Vagina (tissue), 2 donors: ENCODE data around the gene PLD1. TPM values are rescaled to one million over a fixed set of nuclear protein-coding genes. Genes with fewer than 3 reads are reported as not detected.

Experiments used
- DNase-seq, 2 donors: peaks; one replicate each; pipeline ENCODE4 v3.0.0-alpha.2; 2017; ENCODE audit errors: extremely low spot score in 2 of 2
- H3K27ac ChIP-seq: fragments of 200-600 bp; sonication (generic); one replicate; pipeline ENCODE4 v1.5.1; 2019
- H3K27me3 ChIP-seq: fragments of 200-600 bp; sonication (generic); one replicate; pipeline ENCODE4 v1.5.1; 2019
- H3K36me3 ChIP-seq, 2 donors: fragments of 200-600 bp; sonication (generic); one replicate each; pipeline ENCODE4 v1.5.1; 2017 to 2019
- H3K4me1 ChIP-seq: fragments of 200-600 bp; sonication (generic); one replicate; pipeline ENCODE4 v1.5.1; 2019
- H3K4me3 ChIP-seq, 2 donors: fragments of 200-600 bp; sonication (generic); 1 replicate in 1 of 2; 2 replicates in 1 of 2; pipeline ENCODE4 v1.5.1; 2016 to 2019
- H3K9me3 ChIP-seq: fragments of 200-600 bp; sonication (generic); one replicate; pipeline ENCODE4 v1.5.1; 2019
- POLR2A ChIP-seq, 2 donors: fragments of 450-650 bp; IDR thresholded peaks; one replicate each; pipeline ENCODE4 v1.6.1; 2017; ENCODE audit warnings: antibody characterized with exemption in 2 of 2, mild to moderate bottlenecking in 2 of 2, moderate library complexity in 2 of 2
- POLR2AphosphoS5 ChIP-seq, 2 donors: sonication (generic); formaldehyde crosslinking; IDR thresholded peaks; one replicate each; pipeline ENCODE4 v1.9.0; 2017; ENCODE audit warnings: antibody characterized with exemption in 2 of 2, mild to moderate bottlenecking in 2 of 2, low read depth in 1 of 2; ENCODE audit not compliant: insufficient read depth in 1 of 2
- intact Hi-C: fragments of 100-400 bp; cut with DNase I; formaldehyde crosslinking; loops from one replicate; pipeline ENCODE4 v1.15.1; 2023
- total RNA-seq: library from RNA; depleted of rRNA; stranded (reverse); fragments of >200 nt; gene quantifications from one replicate; pipeline ENCODE4 v1.2.3, GENCODE V29; 2016
- TF ChIP-seq, protein P1 (sequence below), 3 experiments: fragments of 450-650 bp in 2 of 3; fragments of 200-600 bp in 1 of 3; sonication (generic) in 1 of 3; IDR thresholded peaks; one replicate each; pipeline ENCODE4 v1.5.1; 2017 to 2019; ENCODE audit warnings: antibody characterized with exemption in 3 of 3, mild to moderate bottlenecking in 2 of 3, moderate library complexity in 2 of 3

The PLD1 gene
- total RNA-seq, 1 donor from 2014 or later, result 35.6 TPM

DNA sequence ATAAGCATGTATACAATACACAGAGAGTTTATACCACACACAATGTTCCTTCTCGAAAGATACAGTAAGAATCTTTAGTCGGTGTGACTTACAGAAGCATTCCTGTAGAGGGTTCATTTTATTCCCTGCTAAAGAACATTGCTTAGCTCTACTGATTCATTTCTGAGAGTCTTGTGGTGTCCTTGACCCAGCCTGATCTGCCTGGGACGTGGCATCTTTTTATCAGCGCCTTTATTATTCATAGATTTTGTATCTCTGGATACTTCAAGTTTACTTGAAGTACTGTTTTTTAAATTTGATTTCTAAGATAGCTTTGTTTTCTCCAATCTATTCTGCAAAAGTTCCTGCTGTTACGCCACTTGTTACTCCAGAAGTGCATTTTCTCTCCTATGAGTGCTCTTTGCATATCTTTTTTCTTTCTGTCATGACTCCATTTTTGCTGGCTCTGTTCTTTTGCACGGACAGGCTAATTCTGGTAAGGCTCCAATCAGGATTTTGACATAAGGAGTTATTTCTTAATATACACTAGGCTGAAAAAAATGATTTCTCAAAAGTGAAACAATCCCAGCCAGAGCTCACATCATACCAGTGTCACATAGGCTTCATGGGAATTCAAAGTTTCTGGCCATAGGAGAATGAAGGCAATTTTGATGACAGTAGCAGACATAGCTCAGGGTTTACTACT, 235.6 kb downstream of the PLD1 start:
- intact Hi-C loops, result no loop called here
- no peaks in the 10 kb centered on the region for H3K9me3 ChIP-seq
- no peaks in the 10 kb centered on the region for H3K36me3 ChIP-seq
- TF ChIP-seq, protein P1, sequence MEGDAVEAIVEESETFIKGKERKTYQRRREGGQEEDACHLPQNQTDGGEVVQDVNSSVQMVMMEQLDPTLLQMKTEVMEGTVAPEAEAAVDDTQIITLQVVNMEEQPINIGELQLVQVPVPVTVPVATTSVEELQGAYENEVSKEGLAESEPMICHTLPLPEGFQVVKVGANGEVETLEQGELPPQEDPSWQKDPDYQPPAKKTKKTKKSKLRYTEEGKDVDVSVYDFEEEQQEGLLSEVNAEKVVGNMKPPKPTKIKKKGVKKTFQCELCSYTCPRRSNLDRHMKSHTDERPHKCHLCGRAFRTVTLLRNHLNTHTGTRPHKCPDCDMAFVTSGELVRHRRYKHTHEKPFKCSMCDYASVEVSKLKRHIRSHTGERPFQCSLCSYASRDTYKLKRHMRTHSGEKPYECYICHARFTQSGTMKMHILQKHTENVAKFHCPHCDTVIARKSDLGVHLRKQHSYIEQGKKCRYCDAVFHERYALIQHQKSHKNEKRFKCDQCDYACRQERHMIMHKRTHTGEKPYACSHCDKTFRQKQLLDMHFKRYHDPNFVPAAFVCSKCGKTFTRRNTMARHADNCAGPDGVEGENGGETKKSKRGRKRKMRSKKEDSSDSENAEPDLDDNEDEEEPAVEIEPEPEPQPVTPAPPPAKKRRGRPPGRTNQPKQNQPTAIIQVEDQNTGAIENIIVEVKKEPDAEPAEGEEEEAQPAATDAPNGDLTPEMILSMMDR (IDR thresholded peaks at IDR 0.05), result no peak
- TF ChIP-seq POLR2A (IDR thresholded peaks at IDR 0.05) (no peak), POLR2AphosphoS5 (IDR thresholded peaks at IDR 0.05; ENCODE audit: insufficient read depth in 1 of 2, low read depth in 1 of 2) (no peak)
- H3K27ac ChIP-seq, result no peak overlapping the region
- no peak overlapping the region for H3K4me3 ChIP-seq
- H3K27me3 ChIP-seq, result no peaks in the 10 kb centered on the region
- no peaks in the 10 kb centered on the region for H3K4me1 ChIP-seq
- no peak for DNase-seq

DNA sequence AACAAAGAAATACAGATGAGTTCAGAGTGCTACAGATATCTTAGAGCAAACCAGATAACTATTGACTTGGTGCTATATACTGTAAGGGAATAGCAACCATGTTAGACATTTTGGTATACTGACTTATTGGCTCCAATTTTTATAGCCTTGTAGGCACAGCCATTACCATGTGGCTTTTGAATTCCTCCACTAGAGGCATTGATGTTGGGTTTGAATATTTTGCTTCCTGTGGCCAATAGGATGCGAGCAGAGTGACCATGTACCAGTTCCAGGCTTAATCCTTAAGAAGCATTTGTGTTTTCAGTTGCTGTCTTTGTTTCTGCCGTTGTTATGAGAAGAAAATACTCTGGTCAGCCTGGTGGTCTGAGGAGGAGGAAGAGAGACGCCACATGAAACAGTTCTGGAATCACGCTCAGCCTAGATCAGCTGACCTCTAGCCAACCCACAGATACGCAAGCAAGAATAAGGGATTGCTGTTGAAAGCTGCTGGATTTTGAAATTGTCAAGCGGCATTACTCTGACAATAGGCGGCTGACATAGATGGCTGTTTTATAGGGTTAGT, 240.6 kb downstream of the PLD1 start:
- TF ChIP-seq POLR2AphosphoS5 (IDR thresholded peaks at IDR 0.05; ENCODE audit: insufficient read depth in 1 of 2, low read depth in 1 of 2), result no peak
- TF ChIP-seq POLR2A (IDR thresholded peaks at IDR 0.05), result no peak
- TF ChIP-seq, protein P1 (IDR thresholded peaks at IDR 0.05), result no peak
- H3K9me3 ChIP-seq, result no peaks in the 10 kb centered on the region
- no peaks in the 10 kb centered on the region for H3K4me1 ChIP-seq
- intact Hi-C loops, result loop anchor here (5.0 to 10.0 kb wide), 2 partner anchors 525 to 607 kb away; no protein-coding TSS in a partner anchor
- no peak overlapping the region for H3K27ac ChIP-seq
- H3K4me3 ChIP-seq, result no peak overlapping the region
- no peak for DNase-seq
- H3K36me3 ChIP-seq, result no peaks in the 10 kb centered on the region
- H3K27me3 ChIP-seq, result no peaks in the 10 kb centered on the region

DNA sequence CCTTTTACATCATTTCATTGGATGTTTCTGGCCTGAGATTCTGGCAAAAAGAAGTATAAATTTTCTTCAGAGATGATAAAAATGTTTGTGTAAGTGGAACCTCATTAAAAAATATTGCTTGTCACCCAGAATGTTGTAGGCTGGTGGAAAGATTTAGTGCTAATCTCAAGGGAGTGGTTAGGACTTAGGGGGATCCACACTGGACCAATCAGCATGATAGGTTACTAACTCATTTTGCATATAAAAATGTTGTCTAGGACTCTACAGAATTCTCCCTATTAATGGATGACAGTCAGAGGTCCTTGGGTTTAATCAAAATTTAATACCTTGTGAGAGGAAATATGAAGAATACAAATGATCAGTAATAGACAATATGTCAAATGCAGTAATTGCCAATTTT, 241.5 kb downstream of the PLD1 start:
- TF ChIP-seq POLR2AphosphoS5 (IDR thresholded peaks at IDR 0.05; ENCODE audit: insufficient read depth in 1 of 2, low read depth in 1 of 2), result no peak
- TF ChIP-seq, protein P1 (IDR thresholded peaks at IDR 0.05), result no peak
- TF ChIP-seq POLR2A (IDR thresholded peaks at IDR 0.05), result no peak
- DNase-seq, result no peak
- Histone ChIP-seq H3K9me3 (no peaks in the 10 kb centered on the region), H3K27ac (no peak overlapping the region), H3K4me3 (no peak overlapping the region), H3K4me1 (no peaks in the 10 kb centered on the region), H3K27me3 (no peaks in the 10 kb centered on the region), H3K36me3 (no peaks in the 10 kb centered on the region)
- intact Hi-C loops, result loop anchor here (5.0 to 10.0 kb wide), 2 partner anchors 524 to 606 kb away; no protein-coding TSS in a partner anchor

DNA sequence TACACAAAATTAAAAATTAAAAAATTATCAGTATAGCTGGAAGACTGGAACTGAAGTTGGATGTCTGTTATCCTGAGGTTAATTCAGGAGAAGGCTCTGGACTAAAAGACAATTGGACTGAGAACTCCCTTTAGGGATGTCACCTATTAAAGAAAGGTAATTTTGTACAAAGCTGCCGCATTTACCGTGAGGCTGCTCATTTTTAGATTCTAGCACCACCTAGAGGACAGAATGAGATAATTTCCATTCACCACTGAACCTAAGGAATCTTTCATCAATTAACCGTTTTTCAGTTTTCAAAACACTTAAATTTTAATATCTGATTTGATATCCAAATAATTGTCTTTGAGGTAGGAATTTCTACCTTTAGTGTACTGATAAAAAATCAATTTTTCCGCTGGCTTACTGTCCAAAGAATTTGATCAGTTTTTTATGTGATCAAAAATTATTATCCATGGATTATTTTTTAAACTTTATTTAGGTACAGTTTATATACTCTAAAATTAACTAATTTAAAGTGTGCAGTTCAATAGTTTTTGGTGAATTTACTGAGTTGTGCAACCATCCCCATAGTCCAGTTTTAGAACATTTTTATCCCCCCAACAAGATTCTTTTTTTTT, 243.4 kb downstream of the PLD1 start:
- intact Hi-C loops, result loop anchor here (5.0 to 10.0 kb wide), 2 partner anchors 522 to 605 kb away; no protein-coding TSS in a partner anchor

More for the DNA sequence above, 243.4 kb downstream of the PLD1 start:
- no peaks in the 10 kb centered on the region for H3K36me3 ChIP-seq
- no peak overlapping the region for H3K27ac ChIP-seq
- TF ChIP-seq POLR2AphosphoS5 (IDR thresholded peaks at IDR 0.05; ENCODE audit: insufficient read depth in 1 of 2, low read depth in 1 of 2) (no peak), POLR2A (IDR thresholded peaks at IDR 0.05) (no peak)
- TF ChIP-seq, protein P1 (IDR thresholded peaks at IDR 0.05), result peak; percentile 39 to 78 (median 71)
- no peak for DNase-seq
- H3K4me3 ChIP-seq, result no peak overlapping the region
- no peaks in the 10 kb centered on the region for H3K9me3 ChIP-seq
- no peaks in the 10 kb centered on the region for H3K4me1 ChIP-seq
- H3K27me3 ChIP-seq, result no peaks in the 10 kb centered on the region
